Liver (tissue), 9 donors: ENCODE results near the gene SP9. TPM values are rescaled to one million over a fixed set of nuclear protein-coding genes. Genes with fewer than 3 reads are reported as not detected.

Experiments used
- DNase-seq: peaks from one replicate; pipeline ENCODE4 v3.0.0-alpha.2; 2017; ENCODE audit warnings: low spot score
- H3K27ac ChIP-seq, 2 donors: one replicate each; pipeline ENCODE4 v1.7.0; 2013; ENCODE audit warnings: inconsistent platforms in 2 of 2, low read length in 2 of 2, control low read depth in 1 of 2, low read depth in 1 of 2, mild to moderate bottlenecking in 1 of 2
- H3K27me3 ChIP-seq, 4 donors: one replicate each; pipeline versions ENCODE4 v1.6.1 to v1.7.0; 2013; ENCODE audit warnings: low read length in 3 of 4, inconsistent platforms in 1 of 4, mild to moderate bottlenecking in 1 of 4, moderate library complexity in 1 of 4; ENCODE audit not compliant: control insufficient read depth in 4 of 4, insufficient read depth in 4 of 4
- H3K36me3 ChIP-seq, 4 donors: one replicate each; pipeline versions ENCODE4 v1.6.1 to v1.7.0; 2013; ENCODE audit warnings: low read length in 3 of 4, mild to moderate bottlenecking in 3 of 4, low read depth in 1 of 4, moderate library complexity in 1 of 4; ENCODE audit not compliant: control insufficient read depth in 4 of 4, insufficient read depth in 3 of 4
- H3K4me1 ChIP-seq, 4 donors: one replicate each; pipeline versions ENCODE4 v1.6.1 to v1.7.0; 2013; ENCODE audit warnings: low read length in 3 of 4, mild to moderate bottlenecking in 3 of 4, moderate library complexity in 1 of 4; ENCODE audit not compliant: control insufficient read depth in 4 of 4, insufficient read depth in 4 of 4
- H3K4me3 ChIP-seq, 3 donors: one replicate each; pipeline versions ENCODE4 v1.6.1 to v1.7.0; 2013; ENCODE audit warnings: low read length in 3 of 3, control low read depth in 1 of 3, low read depth in 1 of 3, mild to moderate bottlenecking in 1 of 3
- H3K9ac ChIP-seq, 2 donors: one replicate each; pipeline ENCODE4 v1.7.0; 2013; ENCODE audit warnings: low read length in 2 of 2, mild to moderate bottlenecking in 2 of 2, moderate library complexity in 2 of 2, control low read depth in 1 of 2, low read depth in 1 of 2
- H3K9me3 ChIP-seq, 4 donors: one replicate each; pipeline versions ENCODE4 v1.6.1 to v1.7.0; 2013; ENCODE audit warnings: low read length in 3 of 4; ENCODE audit not compliant: control insufficient read depth in 4 of 4
- CTCF ChIP-seq: fragments of 150-350 bp; IDR thresholded peaks from 2 replicates; pipeline ENCODE4 v1.5.1; 2017; ENCODE audit warnings: improper control_type of control experiment, low read depth, low read length; ENCODE audit not compliant: missing input control
- EGR1 ChIP-seq, 2 donors: IDR thresholded peaks; 2 replicates each; pipeline ENCODE4 v1.6.1; 2016 to 2018; ENCODE audit warnings: antibody characterized with exemption in 2 of 2, low read depth in 2 of 2
- FOXA1 ChIP-seq: IDR thresholded peaks from 2 replicates; pipeline ENCODE4 v1.6.1; 2016; ENCODE audit warnings: antibody characterized with exemption
- FOXA2 ChIP-seq: IDR thresholded peaks from 2 replicates; pipeline ENCODE4 v1.6.1; 2016; ENCODE audit warnings: antibody characterized with exemption
- GABPA ChIP-seq, 2 donors: IDR thresholded peaks in 1 of 2; conservative IDR thresholded peaks in 1 of 2; 2 replicates each; pipeline ENCODE4 v1.6.1; 2016; ENCODE audit warnings: antibody characterized with exemption in 2 of 2, mild to moderate bottlenecking in 1 of 2, moderate library complexity in 1 of 2
- HNF4A ChIP-seq, 2 donors: conservative IDR thresholded peaks; 2 replicates each; pipeline ENCODE4 v1.6.1; 2016; ENCODE audit warnings: antibody characterized with exemption in 2 of 2, mild to moderate bottlenecking in 2 of 2
- HNF4G ChIP-seq: IDR thresholded peaks from 2 replicates; pipeline ENCODE4 v1.6.1; 2016; ENCODE audit warnings: antibody characterized with exemption
- JUND ChIP-seq, 2 donors: IDR thresholded peaks; 2 replicates each; pipeline ENCODE4 v1.6.1; 2016; ENCODE audit warnings: antibody characterized with exemption in 2 of 2
- MAX ChIP-seq: IDR thresholded peaks from 2 replicates; pipeline ENCODE4 v1.6.1; 2016; ENCODE audit warnings: antibody characterized with exemption
- NR2F2 ChIP-seq: IDR thresholded peaks from 2 replicates; pipeline ENCODE4 v1.6.1; 2016; ENCODE audit warnings: antibody characterized with exemption
- RAD21 ChIP-seq, 2 donors: IDR thresholded peaks; 2 replicates each; pipeline ENCODE4 v1.6.1; 2016; ENCODE audit warnings: antibody characterized with exemption in 2 of 2, mild to moderate bottlenecking in 2 of 2
- REST ChIP-seq: IDR thresholded peaks from 2 replicates; pipeline ENCODE4 v1.6.1; 2016; ENCODE audit warnings: antibody characterized with exemption, mild to moderate bottlenecking
- RXRA ChIP-seq, 2 donors: IDR thresholded peaks; 2 replicates each; pipeline ENCODE4 v1.6.1; 2017 to 2018; ENCODE audit warnings: antibody characterized with exemption in 2 of 2, mild to moderate bottlenecking in 1 of 2
- SP1 ChIP-seq: IDR thresholded peaks from 2 replicates; pipeline ENCODE4 v1.6.1; 2018; ENCODE audit warnings: antibody characterized with exemption, mild to moderate bottlenecking
- TAF1 ChIP-seq: conservative IDR thresholded peaks from 2 replicates; pipeline ENCODE4 v1.6.1; 2016; ENCODE audit warnings: antibody characterized with exemption, mild to moderate bottlenecking
- YY1 ChIP-seq: IDR thresholded peaks from 2 replicates; pipeline ENCODE4 v1.6.1; 2016; ENCODE audit warnings: antibody characterized with exemption, mild to moderate bottlenecking
- WGBS: extraction: QIAGEN DNeasy Blood & Tissue Kit; methylation state at CpG from one replicate; pipeline ENCODE4 v1.1.7; 2013; 5-methylcytosine and 5-hydroxymethylcytosine counted together
- polyA plus RNA-seq, 2 donors: library from polyadenylated mRNA; stranded (reverse) in 1 of 2; unstranded in 1 of 2; fragments of 200-250 nt in 1 of 2; fragments of >200 nt in 1 of 2; fragmentation: Nextera tagmentation in 1 of 2; extraction: Ambion mirVana in 1 of 2; gene quantifications; one replicate each; pipeline versions ENCODE4 v1.2.1 to v1.2.3, GENCODE V29; 2013 to 2015
- total RNA-seq, 2 donors: library from RNA; depleted of rRNA; stranded (reverse); fragments of >200 nt; gene quantifications; one replicate each; pipeline ENCODE4 v1.2.3, GENCODE V29; 2014
- TF ChIP-seq, protein P1 (sequence below): IDR thresholded peaks from 2 replicates; pipeline ENCODE4 v1.6.1; 2016; ENCODE audit warnings: antibody characterized with exemption
- TF ChIP-seq, protein P2 (sequence below): IDR thresholded peaks from 2 replicates; pipeline ENCODE4 v1.6.1; 2016; ENCODE audit warnings: antibody characterized with exemption
- donor health status: healthy.
- donor health status: healthy.
- donor health status: healthy.
- donor health status: healthy.
- donor health status: healthy.

SP9 gene
- total and polyA plus RNA-seq, 4 donors, result not detected

- no peak overlapping the region for H3K27ac ChIP-seq
- WGBS, result 11% methylated on average over 29 of the region's 29 CpGs
- H3K9ac ChIP-seq, result no peak overlapping the region
- H3K36me3 ChIP-seq, result no peaks in the 10 kb centered on the region
- H3K4me3 ChIP-seq, result no peak overlapping the region
- TF ChIP-seq RAD21 (IDR thresholded peaks at IDR 0.05) (no peak), SP1 (no peak), HNF4G (no peak), FOXA2 (no peak), CTCF (no peak), RXRA (IDR thresholded peaks at IDR 0.05) (no peak)
- TF ChIP-seq, protein P1, sequence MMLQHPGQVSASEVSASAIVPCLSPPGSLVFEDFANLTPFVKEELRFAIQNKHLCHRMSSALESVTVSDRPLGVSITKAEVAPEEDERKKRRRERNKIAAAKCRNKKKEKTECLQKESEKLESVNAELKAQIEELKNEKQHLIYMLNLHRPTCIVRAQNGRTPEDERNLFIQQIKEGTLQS, result no peak
- TF ChIP-seq, protein P2, sequence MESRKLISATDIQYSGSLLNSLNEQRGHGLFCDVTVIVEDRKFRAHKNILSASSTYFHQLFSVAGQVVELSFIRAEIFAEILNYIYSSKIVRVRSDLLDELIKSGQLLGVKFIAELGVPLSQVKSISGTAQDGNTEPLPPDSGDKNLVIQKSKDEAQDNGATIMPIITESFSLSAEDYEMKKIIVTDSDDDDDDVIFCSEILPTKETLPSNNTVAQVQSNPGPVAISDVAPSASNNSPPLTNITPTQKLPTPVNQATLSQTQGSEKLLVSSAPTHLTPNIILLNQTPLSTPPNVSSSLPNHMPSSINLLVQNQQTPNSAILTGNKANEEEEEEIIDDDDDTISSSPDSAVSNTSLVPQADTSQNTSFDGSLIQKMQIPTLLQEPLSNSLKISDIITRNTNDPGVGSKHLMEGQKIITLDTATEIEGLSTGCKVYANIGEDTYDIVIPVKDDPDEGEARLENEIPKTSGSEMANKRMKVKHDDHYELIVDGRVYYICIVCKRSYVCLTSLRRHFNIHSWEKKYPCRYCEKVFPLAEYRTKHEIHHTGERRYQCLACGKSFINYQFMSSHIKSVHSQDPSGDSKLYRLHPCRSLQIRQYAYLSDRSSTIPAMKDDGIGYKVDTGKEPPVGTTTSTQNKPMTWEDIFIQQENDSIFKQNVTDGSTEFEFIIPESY, result no peak
- peaks cover 0 to 26% (median 14%) of the 10 kb centered on the region in 4 donors for H3K27me3 ChIP-seq
- peaks cover 0 to 5% (median 0%) of the 10 kb centered on the region in 4 donors for H3K9me3 ChIP-seq
- no peak for DNase-seq
- H3K4me1 ChIP-seq, result peaks cover 0 to 21% (median 18%) of the 10 kb centered on the region in 4 donors
These were observed 8.1 kb downstream of the SP9 start for GRCh38 chr2:174342686-174343342.

- H3K9ac ChIP-seq, result no peak overlapping the region
- TF ChIP-seq SP1 (no peak), HNF4A (conservative IDR thresholded peaks at IDR 0.05) (no peak), MAX (no peak), FOXA1 (no peak), EGR1 (IDR thresholded peaks at IDR 0.05; ENCODE audit: low read depth in 2 of 2) (no peak), CTCF (no peak), HNF4G (no peak), JUND (IDR thresholded peaks at IDR 0.05) (no peak), RXRA (IDR thresholded peaks at IDR 0.05) (no peak), FOXA2 (no peak), GABPA (IDR thresholded peaks at IDR 0.05 in 1 of 2, conservative IDR thresholded peaks at IDR 0.05 in 1 of 2) (no peak), NR2F2 (no peak), YY1 (no peak), REST (no peak), TAF1 (no peak), RAD21 (IDR thresholded peaks at IDR 0.05) (no peak)
- TF ChIP-seq, protein P2, result no peak
- TF ChIP-seq, protein P1, result no peak
- H3K9me3 ChIP-seq, result peaks cover 0 to under 1% (median 0%) of the 10 kb centered on the region in 4 donors
- no peak for DNase-seq
- H3K4me1 ChIP-seq, result peaks cover 0 to 21% (median 18%) of the 10 kb centered on the region in 4 donors
- peaks cover 0 to 25% (median 12%) of the 10 kb centered on the region in 4 donors for H3K27me3 ChIP-seq
- no peak overlapping the region for H3K4me3 ChIP-seq
- WGBS, result 11% methylated on average over 6 of the region's 6 CpGs
- peaks cover 0 to 2% (median under 1%) of the 10 kb centered on the region in 4 donors for H3K36me3 ChIP-seq
- H3K27ac ChIP-seq, result no peak overlapping the region
These were observed 8.5 kb downstream of the SP9 start for GRCh38 chr2:174343343-174343622.
